ENCODE measurements around the gene MAD2L2. TPM values are rescaled to one million over a fixed set of nuclear protein-coding genes. Genes with fewer than 3 reads are reported as not detected.

Gene MAD2L2
- total RNA-seq, 4 donors from 2014 or later: 5.2 to 11.4 (median 7.1) TPM

DNA sequence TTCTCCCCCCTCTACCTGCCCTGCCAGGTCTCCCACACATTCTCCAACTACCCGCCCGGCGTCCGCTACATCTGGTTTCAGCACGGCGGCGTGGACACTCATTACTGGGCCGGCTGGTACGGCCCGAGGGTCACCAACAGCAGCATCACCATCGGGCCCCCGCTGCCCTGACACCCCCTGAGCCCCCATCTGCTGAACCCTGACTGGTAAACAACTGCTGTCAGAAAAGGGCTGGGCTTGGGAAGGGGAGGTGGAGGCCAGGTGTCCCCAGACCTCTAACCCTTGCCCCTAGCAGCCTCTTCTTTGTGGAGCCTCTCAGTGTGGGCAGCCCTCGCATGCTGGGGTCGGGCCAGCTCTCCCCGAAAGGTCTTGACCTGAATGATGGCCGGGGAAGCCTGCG lies 19.8 kb downstream of the MAD2L2 start:
- Histone ChIP-seq H3K27me3 (no peaks in the 10 kb centered on the region), H3K36me3 (no peaks in the 10 kb centered on the region), H3K27ac (no peak overlapping the region), H3K4me3 (no peak overlapping the region), H3K4me1 (peaks cover 0 to 13% (median 6%) of the 10 kb centered on the region in 4 donors), H3K9me3 (no peaks in the 10 kb centered on the region)
- in situ Hi-C loops (cut with MboI; ENCODE audit: low pct_ligation_motif_present in 1 of 4, low pct_unique_long_range_greater_than_20kb in 1 of 4, low sequenced_read_pairs in 3 of 4) (loop anchor here in 3 of 4 donors (10.0 kb wide), 1 partner anchor 54 kb away; no protein-coding TSS in a partner anchor), intact Hi-C loops (cut with DNase I; ENCODE audit: low total_unique reads) (no loop called here)
- no peak for DNase-seq
- TF ChIP-seq, protein P1, sequence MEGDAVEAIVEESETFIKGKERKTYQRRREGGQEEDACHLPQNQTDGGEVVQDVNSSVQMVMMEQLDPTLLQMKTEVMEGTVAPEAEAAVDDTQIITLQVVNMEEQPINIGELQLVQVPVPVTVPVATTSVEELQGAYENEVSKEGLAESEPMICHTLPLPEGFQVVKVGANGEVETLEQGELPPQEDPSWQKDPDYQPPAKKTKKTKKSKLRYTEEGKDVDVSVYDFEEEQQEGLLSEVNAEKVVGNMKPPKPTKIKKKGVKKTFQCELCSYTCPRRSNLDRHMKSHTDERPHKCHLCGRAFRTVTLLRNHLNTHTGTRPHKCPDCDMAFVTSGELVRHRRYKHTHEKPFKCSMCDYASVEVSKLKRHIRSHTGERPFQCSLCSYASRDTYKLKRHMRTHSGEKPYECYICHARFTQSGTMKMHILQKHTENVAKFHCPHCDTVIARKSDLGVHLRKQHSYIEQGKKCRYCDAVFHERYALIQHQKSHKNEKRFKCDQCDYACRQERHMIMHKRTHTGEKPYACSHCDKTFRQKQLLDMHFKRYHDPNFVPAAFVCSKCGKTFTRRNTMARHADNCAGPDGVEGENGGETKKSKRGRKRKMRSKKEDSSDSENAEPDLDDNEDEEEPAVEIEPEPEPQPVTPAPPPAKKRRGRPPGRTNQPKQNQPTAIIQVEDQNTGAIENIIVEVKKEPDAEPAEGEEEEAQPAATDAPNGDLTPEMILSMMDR (IDR thresholded peaks at IDR 0.05): no peak
- TF ChIP-seq POLR2AphosphoS5 (IDR thresholded peaks at IDR 0.05): no peak
- TF ChIP-seq POLR2A (IDR thresholded peaks at IDR 0.05): no peak
- TF ChIP-seq EP300 (IDR thresholded peaks at IDR 0.05; ENCODE audit: low read depth): no peak
- 92% methylated on average over 17 of the region's 17 CpGs; no CpG with 5 or more reads in 1 of the 2 donors for WGBS, 2 donors (ENCODE audit: low coverage in 1 of 2)

DNA sequence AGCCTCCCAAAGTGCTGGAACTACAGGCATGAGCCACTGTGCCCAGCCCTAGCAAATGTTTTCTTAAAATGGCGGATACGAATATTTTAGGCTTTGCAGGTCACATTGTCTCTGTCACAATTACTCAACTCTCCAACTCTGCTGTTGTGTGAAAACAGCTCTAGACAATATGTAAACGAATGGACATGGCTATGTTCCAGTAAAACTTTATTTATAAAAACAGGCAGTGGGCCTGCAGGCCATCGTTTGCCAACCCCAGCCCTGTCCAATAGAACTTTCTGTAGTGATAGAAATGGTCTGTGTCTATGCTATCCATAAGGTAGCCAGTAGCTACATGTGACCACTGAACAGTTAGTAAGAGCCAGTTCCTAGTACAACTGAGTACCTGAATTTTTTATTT lies 21.2 kb downstream of the MAD2L2 start:
- Histone ChIP-seq H3K36me3 (no peaks in the 10 kb centered on the region), H3K9me3 (no peaks in the 10 kb centered on the region), H3K27me3 (peaks cover 3% of the 10 kb centered on the region), H3K4me3 (no peak overlapping the region), H3K27ac (no peak overlapping the region), H3K4me1 (peaks cover 10 to 19% (median 13%) of the 10 kb centered on the region in 4 donors)
- 88% methylated on average over 4 of the region's 4 CpGs; no CpG with 5 or more reads in 1 of the 2 donors for WGBS, 2 donors (ENCODE audit: low coverage in 1 of 2)
- TF ChIP-seq EP300 (IDR thresholded peaks at IDR 0.05; ENCODE audit: low read depth) (no peak), POLR2AphosphoS5 (IDR thresholded peaks at IDR 0.05) (no peak), POLR2A (IDR thresholded peaks at IDR 0.05) (no peak)
- TF ChIP-seq, protein P1 (IDR thresholded peaks at IDR 0.05): no peak
- intact Hi-C loops (cut with DNase I; ENCODE audit: low total_unique reads): no loop called here
- in situ Hi-C loops (cut with MboI; ENCODE audit: low pct_ligation_motif_present in 1 of 4, low pct_unique_long_range_greater_than_20kb in 1 of 4, low sequenced_read_pairs in 3 of 4): loop anchor here (5.0 to 10.0 kb wide), 2 partner anchors 55 to 58 kb away; no protein-coding TSS in a partner anchor
- DNase-seq: no peak

DNA sequence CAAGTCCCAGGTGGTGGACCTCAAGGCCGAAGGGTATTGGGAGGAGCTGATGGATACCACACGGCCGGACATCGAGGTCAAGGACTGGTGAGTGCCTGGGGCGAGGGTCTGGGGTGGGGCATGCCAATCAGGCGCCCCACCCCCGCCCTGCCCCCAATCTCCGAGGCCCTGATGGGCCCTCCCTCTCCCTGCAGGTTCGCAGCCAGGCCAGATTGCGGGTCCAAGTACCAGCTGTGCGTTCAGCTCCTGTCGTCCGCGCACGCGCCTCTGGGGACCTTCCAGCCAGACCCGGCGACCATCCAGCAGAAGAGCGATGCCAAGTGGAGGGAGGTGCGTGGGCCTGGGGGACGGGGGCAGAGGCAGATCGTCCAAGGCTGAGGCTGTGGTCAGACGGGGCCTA lies 22.4 kb downstream of the MAD2L2 start:
- 81 to 88% methylated on average over 3 to 23 of the region's 23 CpGs for WGBS, 2 donors (ENCODE audit: low coverage in 1 of 2)
- intact Hi-C loops (cut with DNase I; ENCODE audit: low total_unique reads) (no loop called here), in situ Hi-C loops (cut with MboI; ENCODE audit: low pct_ligation_motif_present in 1 of 4, low pct_unique_long_range_greater_than_20kb in 1 of 4, low sequenced_read_pairs in 3 of 4) (loop anchor here in 1 of 4 donors (5.0 kb wide), 1 partner anchor 59 kb away; no protein-coding TSS in a partner anchor)
- Histone ChIP-seq H3K27me3 (peaks cover 12% of the 10 kb centered on the region), H3K4me3 (no peak overlapping the region), H3K9me3 (no peaks in the 10 kb centered on the region), H3K27ac (no peak overlapping the region), H3K4me1 (peaks cover 11 to 18% (median 14%) of the 10 kb centered on the region in 4 donors), H3K36me3 (no peaks in the 10 kb centered on the region)
- no peak for DNase-seq
- no peak for TF ChIP-seq POLR2AphosphoS5 (IDR thresholded peaks at IDR 0.05)
- TF ChIP-seq POLR2A (IDR thresholded peaks at IDR 0.05): no peak
- TF ChIP-seq, protein P1 (IDR thresholded peaks at IDR 0.05): no peak
- no peak for TF ChIP-seq EP300 (IDR thresholded peaks at IDR 0.05; ENCODE audit: low read depth)

DNA sequence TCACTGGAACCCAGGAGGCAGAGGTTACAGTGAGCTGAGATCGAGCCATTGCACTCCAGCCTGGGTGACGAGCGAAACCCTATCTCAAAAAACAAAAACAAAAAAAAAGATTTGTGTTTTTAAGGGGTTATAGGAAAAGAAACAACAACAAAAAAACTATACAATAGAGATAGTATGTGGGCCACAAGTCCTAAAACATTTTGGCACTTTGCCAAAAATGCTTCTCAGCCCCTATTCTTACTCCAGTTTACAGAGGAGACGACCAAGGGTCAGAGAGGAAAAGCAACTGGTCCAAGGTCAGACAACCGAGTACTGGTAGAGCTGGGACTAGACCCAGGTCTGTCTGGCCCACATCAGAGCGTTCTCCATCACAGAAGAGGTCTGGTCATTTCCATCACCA lies 23.3 kb downstream of the MAD2L2 start:
- peaks cover 11 to 18% (median 14%) of the 10 kb centered on the region in 4 donors for H3K4me1 ChIP-seq
- peaks cover 12% of the 10 kb centered on the region for H3K27me3 ChIP-seq
- H3K4me3 ChIP-seq: no peak overlapping the region
- intact Hi-C loops (cut with DNase I; ENCODE audit: low total_unique reads): no loop called here
- no peaks in the 10 kb centered on the region for H3K9me3 ChIP-seq
- DNase-seq: no peak
- H3K36me3 ChIP-seq: no peaks in the 10 kb centered on the region
- no peak overlapping the region for H3K27ac ChIP-seq
- 81 to 85% methylated on average over 5 to 6 of the region's 6 CpGs for WGBS, 2 donors (ENCODE audit: low coverage in 1 of 2)
- TF ChIP-seq EP300 (IDR thresholded peaks at IDR 0.05; ENCODE audit: low read depth): no peak
- no peak for TF ChIP-seq POLR2AphosphoS5 (IDR thresholded peaks at IDR 0.05)
- TF ChIP-seq, protein P1 (IDR thresholded peaks at IDR 0.05): no peak
- TF ChIP-seq POLR2A (IDR thresholded peaks at IDR 0.05): no peak
- in situ Hi-C loops (cut with MboI; ENCODE audit: low pct_ligation_motif_present in 1 of 4, low pct_unique_long_range_greater_than_20kb in 1 of 4, low sequenced_read_pairs in 3 of 4): loop anchor here in 1 of 4 donors (5.0 kb wide), 1 partner anchor 60 kb away; no protein-coding TSS in a partner anchor

Measured in transverse colon (tissue), 4 donors.